SK-N-SH (cell line): Measurements from ENCODE around the gene SDR42E1. TPM values are rescaled to one million over a fixed set of nuclear protein-coding genes. Genes with fewer than 3 reads are reported as not detected.

ENCODE experiments used
- CTCF ChIA-PET: fragments of 300-600, 350-600 bp; formaldehyde crosslinking; extraction: SDS; loops from one replicate; lab custom pipeline; 2021; lab: Yijun Ruan, JAX
- POLR2A ChIA-PET: fragments of 350-600 bp; sonication (Branson Sonifier 250); formaldehyde crosslinking; extraction: SDS; loops from one replicate; lab custom pipeline; 2020; ENCODE audit warnings: antibody characterized with exemption, inconsistent platforms; lab: Yijun Ruan, JAX
- DNase-seq: peaks from one replicate; pipeline ENCODE4 v3.0.0; 2012
- H2AFZ ChIP-seq: fragments of 200-600 bp; sonication (generic); 2 replicates; pipeline ENCODE4 v1.8.1; 2016; ENCODE audit warnings: antibody characterized with exemption, mild to moderate bottlenecking, low read depth
- H3F3A ChIP-seq: fragments of 200-600 bp; sonication (generic); replicated peaks from 2 replicates; pipeline ENCODE3; 2016; ENCODE audit warnings: antibody characterized with exemption, mild to moderate bottlenecking; ENCODE audit not compliant: insufficient read depth
- H3K27ac ChIP-seq, 2 experiments: fragments of 200-500 bp in 1 of 2; fragments of 200-600 bp in 1 of 2; sonication (Bioruptor generic) in 1 of 2; sonication (generic), shearing (Covaris generic) in 1 of 2; 2 replicates each; pipeline versions ENCODE4 v1.5.1 to v1.6.1; 2014 to 2016; ENCODE audit warnings: low read depth in 2 of 2, inconsistent platforms in 1 of 2, low read length in 1 of 2, mild to moderate bottlenecking in 1 of 2, mixed read lengths in 1 of 2
- H3K27me3 ChIP-seq: fragments of 200-600 bp; sonication (generic), shearing (Covaris generic); 2 replicates; pipeline ENCODE4 v1.6.1; 2016; ENCODE audit warnings: mixed run types; ENCODE audit not compliant: insufficient read depth
- H3K36me3 ChIP-seq, 2 experiments: fragments of 200-500 bp in 1 of 2; fragments of 200-600 bp in 1 of 2; sonication (Bioruptor generic) in 1 of 2; sonication (generic) in 1 of 2; replicated peaks in 1 of 2; 2 replicates each; pipeline versions ENCODE3 to v1.5.1; 2014 to 2016; ENCODE audit warnings: low read length in 1 of 2, mild to moderate bottlenecking in 1 of 2; ENCODE audit not compliant: insufficient read depth in 2 of 2, control insufficient read depth in 1 of 2
- H3K4me1 ChIP-seq, 2 experiments: fragments of 200-500 bp in 1 of 2; fragments of 200-600 bp in 1 of 2; sonication (Bioruptor generic) in 1 of 2; sonication (generic), shearing (Covaris generic) in 1 of 2; 2 replicates each; pipeline versions ENCODE4 v1.5.1 to v1.6.1; 2014 to 2016; ENCODE audit warnings: low read depth in 1 of 2, low read length in 1 of 2, mixed run types in 1 of 2; ENCODE audit not compliant: insufficient read depth in 2 of 2, control insufficient read depth in 1 of 2
- H3K4me2 ChIP-seq: fragments of 200-600 bp; sonication (generic), shearing (Covaris generic); 2 replicates; pipeline ENCODE4 v1.6.1; 2017; ENCODE audit warnings: mixed run types
- H3K4me3 ChIP-seq, 2 experiments: fragments of 200-500 bp in 1 of 2; fragments of 200-600 bp in 1 of 2; sonication (Bioruptor generic) in 1 of 2; sonication (generic), shearing (Covaris generic) in 1 of 2; 2 replicates each; pipeline versions ENCODE4 v1.5.1 to v1.8.1; 2014 to 2016; ENCODE audit warnings: low read depth in 2 of 2, inconsistent platforms in 1 of 2, low read length in 1 of 2, mild to moderate bottlenecking in 1 of 2, mixed read lengths in 1 of 2, moderate library complexity in 1 of 2
- H3K79me2 ChIP-seq: fragments of 200-600 bp; sonication (generic); 2 replicates; pipeline ENCODE4 v1.8.1; 2017; ENCODE audit warnings: mild to moderate bottlenecking; ENCODE audit not compliant: insufficient read depth
- H3K9ac ChIP-seq: fragments of 200-600 bp; sonication (generic); 2 replicates; pipeline ENCODE4 v1.6.1; 2017; ENCODE audit warnings: mixed run types
- H3K9me2 ChIP-seq: fragments of 200-600 bp; sonication (generic); 2 replicates; pipeline ENCODE4 v1.6.1; 2017; ENCODE audit warnings: mixed run types
- H3K9me3 ChIP-seq: fragments of 200-600 bp; sonication (generic); 2 replicates; pipeline ENCODE4 v1.6.1; 2017; ENCODE audit warnings: mixed run types, mild to moderate bottlenecking, moderate library complexity
- H4K20me1 ChIP-seq: fragments of 200-600 bp; sonication (generic); 2 replicates; pipeline ENCODE4 v1.6.1; 2017; ENCODE audit warnings: mild to moderate bottlenecking, mixed run types; ENCODE audit not compliant: insufficient read depth
- CHD2 ChIP-seq: fragments of 150-350 bp; IDR thresholded peaks from 2 replicates; pipeline ENCODE4 v1.6.1; 2018; ENCODE audit warnings: low read length; ENCODE audit not compliant: partially characterized antibody
- CTCF ChIP-seq: fragments of 200-600 bp; sonication (generic); IDR thresholded peaks from 2 replicates; pipeline ENCODE4 v1.6.1; 2017; ENCODE audit warnings: antibody characterized with exemption, mild to moderate bottlenecking, moderate library complexity
- ELF1 ChIP-seq: IDR thresholded peaks from 2 replicates; pipeline ENCODE4 v1.4.0; 2012
- EP300 ChIP-seq, 2 experiments: IDR thresholded peaks; 2 replicates each; pipeline versions ENCODE4 v1.4.0 to v1.6.1; 2012; ENCODE audit warnings: borderline replicate concordance in 1 of 2, low read depth in 1 of 2, low read length in 1 of 2
- EZH2phosphoT487 ChIP-seq: fragments of 200-600 bp; sonication (generic); IDR thresholded peaks from 2 replicates; pipeline ENCODE4 v1.6.1; 2017; ENCODE audit warnings: low read depth, mixed run types, mild to moderate bottlenecking, antibody characterized with exemption, moderate library complexity, borderline replicate concordance
- FOSL2 ChIP-seq: IDR thresholded peaks from 2 replicates; pipeline ENCODE4 v1.4.0; 2012; ENCODE audit warnings: low read depth, mild to moderate bottlenecking, moderate library complexity, borderline replicate concordance
- FOXM1 ChIP-seq: IDR thresholded peaks from 2 replicates; pipeline ENCODE4 v1.4.0; 2012; ENCODE audit warnings: low read depth, mild to moderate bottlenecking
- GABPA ChIP-seq: IDR thresholded peaks from 2 replicates; pipeline ENCODE4 v1.4.0; 2012; ENCODE audit warnings: low read depth, mild to moderate bottlenecking
- GATA2 ChIP-seq: sonication (generic); formaldehyde crosslinking; IDR thresholded peaks from 2 replicates; pipeline ENCODE4 v1.5.0; 2020; ENCODE audit warnings: mild to moderate bottlenecking, missing genetic modification reagents
- NFIC ChIP-seq: IDR thresholded peaks from 2 replicates; pipeline ENCODE4 v1.4.0; 2012; ENCODE audit warnings: borderline replicate concordance
- NRF1 ChIP-seq: IDR thresholded peaks from 2 replicates; pipeline ENCODE4 v1.6.1; 2012; ENCODE audit warnings: low read depth, mild to moderate bottlenecking, low read length
- RAD21 ChIP-seq: IDR thresholded peaks from 2 replicates; pipeline ENCODE4 v1.6.1; 2012; ENCODE audit warnings: mild to moderate bottlenecking, low read length
- REST ChIP-seq: IDR thresholded peaks from 2 replicates; pipeline ENCODE4 v1.6.1; 2012; ENCODE audit warnings: mild to moderate bottlenecking, low read depth, low read length, moderate library complexity
- RFX5 ChIP-seq: IDR thresholded peaks from 2 replicates; pipeline ENCODE4 v1.6.1; 2012; ENCODE audit warnings: mild to moderate bottlenecking, improper control_type of control experiment, low read length
- RXRA ChIP-seq: IDR thresholded peaks from 2 replicates; pipeline ENCODE4 v1.4.0; 2012; ENCODE audit warnings: low read depth, mild to moderate bottlenecking, borderline replicate concordance
- SIN3A ChIP-seq: IDR thresholded peaks from 2 replicates; pipeline ENCODE4 v1.6.1; 2012; ENCODE audit warnings: low read depth, mild to moderate bottlenecking, low read length, moderate library complexity, borderline replicate concordance
- WGBS: methylation state at CpG from one replicate; pipeline ENCODE4 v1.1.6; 2017; ENCODE audit warnings: low lambda C conversion rate; 5-methylcytosine and 5-hydroxymethylcytosine counted together
- polyA plus RNA-seq, 3 experiments: library from polyadenylated mRNA; depleted of rRNA; stranded (reverse); fragments of >200 nt; gene quantifications; 2 replicates each; pipeline ENCODE4 v1.2.3, GENCODE V29; 2012

The SDR42E1 gene
- polyA plus RNA-seq, 1 of the 3 experiments (the other 2 are of a cell fraction) = not detected

- H3K79me2 ChIP-seq = no peaks in the 10 kb centered on the region
- no peaks in the 10 kb centered on the region; the same call in 1 of the 2 replicates for H3K27me3 ChIP-seq
- no peaks in the 10 kb centered on the region for H3F3A ChIP-seq
- no peak overlapping the region for H2AFZ ChIP-seq
- no peaks in the 10 kb centered on the region for H4K20me1 ChIP-seq
- H3K4me2 ChIP-seq = no peak overlapping the region
- 35% methylated on average over 4 of the region's 4 CpGs for WGBS
- H3K4me3 ChIP-seq = no peak overlapping the region
- H3K9me2 ChIP-seq = no peaks in the 10 kb centered on the region
- ChIA-PET POLR2A (no interaction called here), CTCF (interaction anchor here (1.0 kb wide), 1 partner anchor 8 kb away, joined by 3 read pairs; no protein-coding TSS in a partner anchor)
- H3K9me3 ChIP-seq = no peaks in the 10 kb centered on the region
- no peaks in the 10 kb centered on the region for H3K36me3 ChIP-seq
- DNase-seq = no peak
- no peak overlapping the region for H3K27ac ChIP-seq
- no peaks in the 10 kb centered on the region; a peak in 1 of 4 replicates for H3K4me1 ChIP-seq
- no peak overlapping the region for H3K9ac ChIP-seq
- TF ChIP-seq RXRA (no peak), CTCF (no peak), ELF1 (no peak), FOXM1 (no peak), EZH2phosphoT487 (no peak), NRF1 (no peak)
These were observed 26.0 kb upstream of the SDR42E1 start for GRCh38 chr16:82037251-82037650.

- no peak within 1 kb of the TSS for H2AFZ ChIP-seq
- no peak within 1 kb of the TSS for H3K4me3 ChIP-seq
- no peaks in the 10 kb centered on the region; the same call in 1 of the 2 replicates for H3K27me3 ChIP-seq
- TF ChIP-seq FOXM1 (no peak), GATA2 (no peak)
- peak within 1 kb of the TSS; percentile 43; the same call in 1 of the 2 replicates for H3K4me2 ChIP-seq
- DNase-seq = no peak
- WGBS = 25% methylated on average over 6 of the region's 6 CpGs
- H3K27ac ChIP-seq = no peak within 1 kb of the TSS
- H4K20me1 ChIP-seq = no peaks in the 10 kb centered on the region
- H3K36me3 ChIP-seq = no peaks in the 10 kb centered on the region
- H3F3A ChIP-seq = no peaks in the 10 kb centered on the region
- no peaks in the 10 kb centered on the region for H3K79me2 ChIP-seq
- ChIA-PET POLR2A (no interaction called here), CTCF (no interaction called here)
- H3K9me2 ChIP-seq = no peaks in the 10 kb centered on the region
- H3K4me1 ChIP-seq = no peaks in the 10 kb centered on the region; a peak in 1 of 4 replicates
- H3K9me3 ChIP-seq = no peaks in the 10 kb centered on the region
- H3K9ac ChIP-seq = no peak within 1 kb of the TSS
These were observed 23.8 kb upstream of the SDR42E1 start, which contains the start of gene HSD17B2 for GRCh38 chr16:82034981-82035612. TSS of gene HSD17B2 (plus strand) at chr16:82035253. CDS start at chr16:82035425, 172 bp downstream.

- no peaks in the 10 kb centered on the region for H3K36me3 ChIP-seq
- DNase-seq = no peak
- no peaks in the 10 kb centered on the region for H4K20me1 ChIP-seq
- no peaks in the 10 kb centered on the region for H3F3A ChIP-seq
- no peak overlapping the region for H2AFZ ChIP-seq
- 45% methylated on average over 8 of the region's 8 CpGs for WGBS
- ChIA-PET POLR2A (no interaction called here), CTCF (interaction anchor here (0.5 to 1.3 kb wide), 2 partner anchors 144 to 197 kb away, joined by 3 to 4 read pairs; no protein-coding TSS in a partner anchor)
- no peaks in the 10 kb centered on the region; a peak in 1 of 4 replicates for H3K4me1 ChIP-seq
- H3K4me2 ChIP-seq = no peak overlapping the region
- no peak overlapping the region for H3K9ac ChIP-seq
- no peak overlapping the region for H3K4me3 ChIP-seq
- H3K9me2 ChIP-seq = no peaks in the 10 kb centered on the region
- no peaks in the 10 kb centered on the region for H3K27me3 ChIP-seq
- no peak overlapping the region for H3K27ac ChIP-seq
- H3K9me3 ChIP-seq = no peaks in the 10 kb centered on the region
- no peaks in the 10 kb centered on the region for H3K79me2 ChIP-seq
- TF ChIP-seq CHD2 (no peak), RAD21 (no peak), FOSL2 (no peak), EP300 (IDR thresholded peaks at IDR 0.05; ENCODE audit: borderline replicate concordance in 1 of 2, low read depth in 1 of 2, low read length in 1 of 2) (no peak), REST (no peak), SIN3A (no peak), NFIC (no peak), GABPA (no peak), RFX5 (no peak)
These were observed 22.5 kb upstream of the SDR42E1 start for GRCh38 chr16:82033683-82034300.
